Aorta (tissue), 5 donors: ENCODE data around the gene OSGIN1. TPM values are rescaled to one million over a fixed set of nuclear protein-coding genes. Genes with fewer than 3 reads are reported as not detected.

Experiments used
- ATAC-seq: fragments of 200-7000 bp; cut with Tn5 transposase; one replicate; pipeline ENCODE4 v1.9.1; 2022; ENCODE audit warnings: moderate library complexity; ENCODE audit not compliant: low FRiP score
- DNase-seq, 2 donors: peaks; one replicate each; pipeline ENCODE4 v3.0.0-alpha.2; 2020
- H3K27ac ChIP-seq, 2 donors: one replicate each; pipeline ENCODE4 v1.5.1; 2013; ENCODE audit warnings: low read length in 2 of 2, mild to moderate bottlenecking in 2 of 2, moderate library complexity in 2 of 2, control low read depth in 1 of 2, inconsistent platforms in 1 of 2, low read depth in 1 of 2
- H3K27me3 ChIP-seq, 2 donors: one replicate each; pipeline ENCODE4 v1.6.1; 2013; ENCODE audit warnings: control low read depth in 1 of 2, low read length in 1 of 2, mild to moderate bottlenecking in 1 of 2, moderate library complexity in 1 of 2; ENCODE audit not compliant: insufficient read depth in 2 of 2, control insufficient read depth in 1 of 2
- H3K36me3 ChIP-seq, 2 donors: one replicate each; pipeline ENCODE4 v1.6.1; 2013; ENCODE audit warnings: control low read depth in 1 of 2, low read length in 1 of 2, mild to moderate bottlenecking in 1 of 2; ENCODE audit not compliant: insufficient read depth in 2 of 2, control insufficient read depth in 1 of 2
- H3K4me1 ChIP-seq, 2 donors: one replicate each; pipeline ENCODE4 v1.6.1; 2013; ENCODE audit warnings: low read length in 2 of 2, control low read depth in 1 of 2, mild to moderate bottlenecking in 1 of 2, moderate library complexity in 1 of 2; ENCODE audit not compliant: insufficient read depth in 2 of 2, control insufficient read depth in 1 of 2
- H3K4me3 ChIP-seq, 2 donors: one replicate each; pipeline ENCODE4 v1.5.1; 2013; ENCODE audit warnings: low read length in 2 of 2, control low read depth in 1 of 2, mild to moderate bottlenecking in 1 of 2
- H3K9me3 ChIP-seq: one replicate; pipeline ENCODE4 v1.6.1; 2013; ENCODE audit warnings: mild to moderate bottlenecking, low read length; ENCODE audit not compliant: control insufficient read depth
- WGBS, 2 donors: extraction: QIAGEN DNeasy Blood & Tissue Kit; methylation state at CpG; one replicate each; pipeline ENCODE4 v1.1.7; 2013; 5-methylcytosine and 5-hydroxymethylcytosine counted together
- intact Hi-C, 2 donors: fragments of 100-400 bp; cut with DNase I; formaldehyde crosslinking; loops; one replicate each; pipeline versions ENCODE4 v1.14.2 to v1.15.0; 2022
- polyA plus RNA-seq, 2 donors: library from polyadenylated mRNA; stranded (reverse); fragments of 200-250 nt; gene quantifications; one replicate each; pipeline ENCODE4 v1.2.3, GENCODE V29; 2013
- total RNA-seq, 2 donors: library from RNA; stranded (reverse); fragmentation: NEBNext Ultra II Directional; extraction: Animal tissue kit (Norgen Biotek cat#: 25700); gene quantifications; one replicate each; pipeline ENCODE4 v1.2.1, GENCODE V29; 2021
- donor health status: healthy with polysubstance abuse.
- donor health status: Bipolar disorder and iron deficiency.
- donor health status: DM: no; HTN: no; CAD: no.
- donor health status: DM: no; HTN: no; CAD: no.
- donor health status: DM: yes; HTN: yes; CAD: no.

Gene OSGIN1
- total and polyA plus RNA-seq, 4 donors, result 10.0 to 13.7 (median 12.0) TPM

DNA sequence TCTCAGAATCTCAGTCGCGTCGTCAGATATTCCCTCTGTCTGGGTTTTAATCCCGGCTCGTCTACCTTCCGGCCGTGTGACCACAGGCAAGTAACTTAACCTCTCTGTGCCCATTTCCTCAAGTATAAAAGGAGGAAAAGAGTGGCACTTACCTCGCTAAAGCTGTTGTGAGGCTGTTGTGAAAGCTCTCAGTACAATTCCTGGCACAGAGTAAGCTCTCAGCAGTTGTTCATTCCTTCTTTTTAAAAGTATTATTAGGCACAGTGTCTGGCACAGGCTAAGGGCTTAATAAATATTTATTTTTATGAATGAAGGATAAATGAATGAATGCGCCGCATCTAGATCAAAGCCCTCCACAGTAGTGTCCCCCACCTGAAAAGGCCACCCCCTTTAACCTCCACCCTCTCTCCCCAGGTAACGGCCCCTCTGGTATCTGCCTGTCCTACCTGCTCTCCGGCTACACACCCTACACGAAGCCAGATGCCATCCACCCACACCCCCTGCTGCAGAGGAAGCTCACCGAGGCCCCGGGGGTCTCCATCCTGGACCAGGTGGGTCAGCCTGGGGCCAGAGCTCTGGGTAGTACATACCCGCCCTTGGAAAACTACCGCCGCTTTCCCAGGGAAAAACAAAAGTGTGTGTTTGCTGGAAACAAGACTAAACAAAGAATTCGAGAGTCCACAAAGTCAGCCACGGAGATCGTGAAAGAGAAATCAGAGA, 6.0 kb downstream of the OSGIN1 start:
- WGBS, 2 donors, result 83 to 88% methylated on average over 21 of the region's 21 CpGs
- no peak for DNase-seq
- intact Hi-C loops, result loop anchor here in 1 of 2 donors (5.0 kb wide), 1 partner anchor 103 kb away; no protein-coding TSS in a partner anchor
- Histone ChIP-seq H3K27me3 (no peaks in the 10 kb centered on the region), H3K27ac (no peak overlapping the region), H3K4me3 (no peak overlapping the region), H3K36me3 (peaks cover 0 to 5% of the 10 kb centered on the region in 2 donors), H3K4me1 (no peaks in the 10 kb centered on the region), H3K9me3 (no peaks in the 10 kb centered on the region)
- no peak for ATAC-seq

DNA sequence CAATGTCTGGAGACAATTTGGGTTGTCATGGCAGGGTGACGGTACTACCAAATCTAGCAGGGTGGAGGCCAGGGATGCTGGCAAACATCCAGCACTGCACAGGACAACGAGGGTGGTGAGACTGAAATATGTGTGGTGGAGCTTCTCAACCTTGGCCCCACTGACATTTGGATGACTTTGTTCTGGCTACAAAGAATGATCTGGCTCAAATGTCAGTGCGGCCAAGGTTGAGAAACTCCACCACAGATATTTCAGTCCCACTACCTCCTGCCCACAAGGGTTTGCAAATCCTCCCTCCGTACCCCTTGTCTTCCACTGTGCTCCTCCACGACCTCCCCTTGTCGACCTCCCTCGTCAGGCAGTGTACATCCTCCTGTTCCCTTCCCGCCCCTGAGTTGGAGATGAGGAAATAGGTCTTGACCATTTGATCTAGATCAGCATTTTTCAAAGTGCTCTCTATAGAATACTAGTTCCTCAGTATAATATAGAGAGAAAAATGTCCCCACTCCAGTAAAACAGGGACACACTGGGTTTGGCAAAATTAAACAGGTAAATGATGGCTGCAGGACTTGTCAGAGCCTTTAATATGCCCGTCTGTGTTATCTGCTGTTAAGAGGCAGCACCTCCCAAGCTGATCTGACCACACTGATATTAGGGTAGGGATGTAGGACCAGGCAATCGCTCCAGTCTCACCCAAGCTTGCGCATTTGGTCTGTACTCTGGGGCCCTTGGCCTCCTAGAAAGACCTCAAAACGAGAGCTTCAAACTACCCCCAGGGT, 6.8 kb downstream of the OSGIN1 start:
- no peaks in the 10 kb centered on the region for H3K4me1 ChIP-seq
- peaks cover 0 to 5% of the 10 kb centered on the region in 2 donors for H3K36me3 ChIP-seq
- 89 to 90% methylated on average over 12 of the region's 12 CpGs for WGBS, 2 donors
- no peaks in the 10 kb centered on the region for H3K9me3 ChIP-seq
- H3K27ac ChIP-seq, result no peak overlapping the region
- intact Hi-C loops, result loop anchor here in 1 of 2 donors (5.0 to 10.0 kb wide), 2 partner anchors 102 to 225 kb away; partner anchors contain the start of gene TAF1C
- no peak overlapping the region for H3K4me3 ChIP-seq
- DNase-seq, result no peak
- no peaks in the 10 kb centered on the region for H3K27me3 ChIP-seq
- ATAC-seq, result no peak

DNA sequence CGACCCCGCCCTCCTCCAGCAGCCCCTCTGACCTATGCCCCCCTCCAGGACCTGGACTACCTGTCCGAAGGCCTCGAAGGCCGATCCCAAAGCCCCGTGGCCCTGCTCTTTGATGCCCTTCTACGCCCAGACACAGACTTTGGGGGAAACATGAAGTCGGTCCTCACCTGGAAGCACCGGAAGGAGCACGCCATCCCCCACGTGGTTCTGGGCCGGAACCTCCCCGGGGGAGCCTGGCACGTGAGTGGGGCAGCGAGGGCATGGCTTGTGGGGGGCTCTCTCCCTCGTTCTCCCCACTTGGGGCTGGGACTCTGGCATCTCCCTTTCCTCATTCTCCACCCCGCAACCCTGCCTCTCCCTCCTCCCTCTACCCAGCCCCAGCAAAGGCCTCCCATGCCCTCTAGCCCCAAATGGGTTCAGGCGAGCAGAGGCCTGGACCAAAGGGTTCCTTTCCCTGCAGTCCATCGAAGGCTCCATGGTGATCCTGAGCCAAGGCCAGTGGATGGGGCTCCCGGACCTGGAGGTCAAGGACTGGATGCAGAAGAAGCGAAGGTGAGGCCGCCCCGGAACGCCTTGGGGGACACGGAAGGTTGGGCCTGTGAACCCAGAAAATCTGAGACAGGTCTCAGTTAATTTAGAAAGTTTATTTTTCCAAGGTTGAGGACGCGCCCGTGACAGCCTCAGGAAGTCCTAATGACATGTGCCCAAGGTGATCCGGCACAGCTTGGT, 7.6 kb downstream of the OSGIN1 start:
- H3K36me3 ChIP-seq, result peaks cover 0 to 5% of the 10 kb centered on the region in 2 donors
- ATAC-seq, result no peak

DNA sequence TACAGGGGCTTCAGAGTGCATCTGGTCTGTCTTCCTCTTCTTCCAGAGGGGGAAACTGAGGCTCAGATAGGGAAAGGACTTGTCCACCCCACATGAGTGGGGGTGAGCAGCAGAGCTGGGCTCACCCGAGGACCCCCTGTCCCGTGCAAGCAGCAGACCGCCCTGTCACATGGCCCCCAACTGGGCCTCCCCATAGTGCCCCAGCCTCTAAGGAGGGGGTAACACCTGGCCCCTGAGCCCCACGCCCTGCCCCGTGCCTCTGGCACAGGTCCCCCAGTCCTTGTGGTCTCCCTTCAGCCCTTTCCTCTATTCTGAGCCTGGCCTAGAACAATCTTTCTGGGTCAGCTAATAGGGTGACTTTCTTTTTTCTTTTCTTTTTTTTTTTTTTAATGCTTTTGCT, 8.6 kb downstream of the OSGIN1 start:
- Histone ChIP-seq H3K9me3 (no peaks in the 10 kb centered on the region), H3K27ac (no peak overlapping the region), H3K36me3 (peaks cover 2 to 5% of the 10 kb centered on the region in 2 donors), H3K4me1 (no peaks in the 10 kb centered on the region), H3K27me3 (no peaks in the 10 kb centered on the region), H3K4me3 (no peak overlapping the region)
- DNase-seq, result no peak
- no peak for ATAC-seq
- 90 to 93% methylated on average over 5 of the region's 5 CpGs for WGBS, 2 donors
- intact Hi-C loops, result loop anchor here in 1 of 2 donors (10.0 kb wide), 1 partner anchor 223 kb away; the partner anchor contains the start of gene TAF1C

More for the DNA sequence above, 7.6 kb downstream of the OSGIN1 start:
- Histone ChIP-seq H3K9me3 (no peaks in the 10 kb centered on the region), H3K4me3 (no peak overlapping the region), H3K27me3 (no peaks in the 10 kb centered on the region), H3K27ac (no peak overlapping the region), H3K4me1 (no peaks in the 10 kb centered on the region)
- DNase-seq, result no peak
- WGBS, 2 donors, result 91 to 93% methylated on average over 29 of the region's 29 CpGs
- intact Hi-C loops, result loop anchor here in 1 of 2 donors (10.0 kb wide), 1 partner anchor 224 kb away; the partner anchor contains the start of gene TAF1C

DNA sequence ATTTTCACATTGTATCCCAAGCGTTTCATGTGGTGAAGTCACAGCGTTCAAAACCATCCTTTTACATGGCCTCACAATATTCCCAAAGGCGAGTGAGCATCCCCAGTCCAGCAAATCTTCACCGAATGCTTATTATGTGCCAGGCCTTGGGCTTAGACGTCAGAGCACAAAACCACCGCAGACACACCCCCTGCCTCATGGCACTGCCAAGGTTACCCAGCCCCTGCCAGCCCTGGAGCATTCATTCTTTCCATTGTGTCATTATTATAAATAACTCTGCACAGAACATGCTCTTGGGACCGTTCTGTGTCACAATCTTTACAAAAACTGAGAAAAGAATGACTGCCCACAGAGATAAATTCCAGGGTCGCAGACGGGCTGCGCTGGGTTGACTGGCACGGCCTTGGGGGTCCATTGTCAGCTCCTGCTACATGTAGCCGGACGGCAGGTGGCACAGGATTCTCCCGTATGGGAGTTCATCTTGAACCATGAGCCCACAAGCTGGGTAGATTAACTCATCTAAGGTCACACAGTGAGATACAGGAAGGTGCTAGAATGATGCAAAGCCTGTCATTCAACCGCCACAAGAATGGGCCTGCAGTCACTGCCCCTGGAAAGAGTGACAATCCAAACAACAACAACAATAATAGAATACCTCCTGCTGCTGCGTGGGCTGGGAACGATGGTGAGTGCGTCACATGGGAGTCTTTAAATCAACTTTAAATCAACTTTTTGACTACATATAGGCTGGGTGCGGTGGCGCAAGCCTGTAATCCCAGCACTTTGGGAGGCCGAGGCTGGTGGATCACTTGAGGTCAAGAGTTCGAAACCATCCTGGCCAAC, 10.5 kb downstream of the OSGIN1 start:
- peaks cover 2 to 5% of the 10 kb centered on the region in 2 donors for H3K36me3 ChIP-seq
- H3K9me3 ChIP-seq, result no peaks in the 10 kb centered on the region
- WGBS, 2 donors, result 55 to 61% methylated on average over 22 of the region's 22 CpGs
- intact Hi-C loops, result loop anchor here in 1 of 2 donors (10.0 kb wide), 1 partner anchor 221 kb away; the partner anchor contains the start of gene TAF1C
- no peak overlapping the region for H3K4me3 ChIP-seq
- DNase-seq (peak; percentile 52 to 74), ATAC-seq (peak; percentile 5)
- H3K4me1 ChIP-seq, result no peaks in the 10 kb centered on the region
- no peaks in the 10 kb centered on the region for H3K27me3 ChIP-seq
- peak overlapping the region in 1 of 2 donors; percentile 69 for H3K27ac ChIP-seq

DNA sequence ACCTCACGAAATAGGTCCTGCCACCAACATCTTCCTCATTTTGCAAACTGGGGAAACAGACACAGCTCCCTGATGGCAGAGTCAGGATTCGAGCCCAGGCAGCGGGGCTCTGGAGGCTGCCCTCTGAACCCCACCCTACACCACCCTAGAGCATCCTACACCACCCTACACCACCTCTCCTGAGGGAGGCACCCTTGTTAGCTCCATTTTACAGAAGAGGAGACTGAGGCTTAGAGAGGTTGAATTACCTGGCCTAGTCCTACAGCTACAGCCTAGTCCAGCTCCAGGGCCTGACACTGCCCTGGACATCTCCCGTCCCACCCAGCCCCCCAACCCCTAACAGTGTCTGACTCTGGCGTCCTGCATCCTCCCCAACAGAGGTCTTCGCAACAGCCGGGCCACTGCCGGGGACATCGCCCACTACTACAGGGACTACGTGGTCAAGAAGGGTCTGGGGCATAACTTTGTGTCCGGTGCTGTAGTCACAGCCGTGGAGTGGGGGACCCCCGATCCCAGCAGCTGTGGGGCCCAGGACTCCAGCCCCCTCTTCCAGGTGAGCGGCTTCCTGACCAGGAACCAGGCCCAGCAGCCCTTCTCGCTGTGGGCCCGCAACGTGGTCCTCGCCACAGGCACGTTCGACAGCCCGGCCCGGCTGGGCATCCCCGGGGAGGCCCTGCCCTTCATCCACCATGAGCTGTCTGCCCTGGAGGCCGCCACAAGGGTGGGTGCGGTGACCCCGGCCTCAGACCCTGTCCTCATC, 11.8 kb downstream of the OSGIN1 start:
- H3K4me1 ChIP-seq, result no peaks in the 10 kb centered on the region
- no peak overlapping the region for H3K4me3 ChIP-seq
- intact Hi-C loops, result loop anchor here (5.0 to 10.0 kb wide), 2 partner anchors 217 to 220 kb away; partner anchors contain the start of gene TAF1C (in 1 of the 2)
- ATAC-seq, result no peak
- no peak overlapping the region for H3K27ac ChIP-seq
- peaks cover 2 to 5% of the 10 kb centered on the region in 2 donors for H3K36me3 ChIP-seq
- WGBS, 2 donors, result 96% methylated on average over 26 of the region's 26 CpGs
- H3K27me3 ChIP-seq, result no peaks in the 10 kb centered on the region
- DNase-seq, result peak; percentile 8 to 62
- no peaks in the 10 kb centered on the region for H3K9me3 ChIP-seq

DNA sequence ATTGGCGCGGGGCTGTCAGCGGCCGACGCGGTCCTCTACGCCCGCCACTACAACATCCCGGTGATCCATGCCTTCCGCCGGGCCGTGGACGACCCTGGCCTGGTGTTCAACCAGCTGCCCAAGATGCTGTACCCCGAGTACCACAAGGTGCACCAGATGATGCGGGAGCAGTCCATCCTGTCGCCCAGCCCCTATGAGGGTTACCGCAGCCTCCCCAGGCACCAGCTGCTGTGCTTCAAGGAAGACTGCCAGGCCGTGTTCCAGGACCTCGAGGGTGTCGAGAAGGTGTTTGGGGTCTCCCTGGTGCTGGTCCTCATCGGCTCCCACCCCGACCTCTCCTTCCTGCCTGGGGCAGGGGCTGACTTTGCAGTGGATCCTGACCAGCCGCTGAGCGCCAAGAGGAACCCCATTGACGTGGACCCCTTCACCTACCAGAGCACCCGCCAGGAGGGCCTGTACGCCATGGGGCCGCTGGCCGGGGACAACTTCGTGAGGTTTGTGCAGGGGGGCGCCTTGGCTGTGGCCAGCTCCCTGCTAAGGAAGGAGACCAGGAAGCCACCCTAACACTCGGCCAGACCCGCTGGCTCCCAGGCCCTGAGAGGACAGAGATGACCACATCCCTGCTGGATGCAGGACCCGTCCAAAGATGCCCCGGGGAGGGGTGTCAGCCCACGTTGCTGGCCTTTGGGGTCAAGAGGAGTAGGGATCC, 12.6 kb downstream of the OSGIN1 start:
- H3K4me3 ChIP-seq, result no peak overlapping the region
- no peak overlapping the region for H3K27ac ChIP-seq
- 93 to 96% methylated on average over 36 of the region's 36 CpGs for WGBS, 2 donors
- H3K36me3 ChIP-seq, result peaks cover 0 to 2% of the 10 kb centered on the region in 2 donors
- intact Hi-C loops, result loop anchor here (5.0 to 10.0 kb wide), 2 partner anchors 217 to 219 kb away; partner anchors contain the start of gene TAF1C (in 1 of the 2)
- H3K27me3 ChIP-seq, result no peaks in the 10 kb centered on the region
- no peaks in the 10 kb centered on the region for H3K4me1 ChIP-seq
- H3K9me3 ChIP-seq, result no peaks in the 10 kb centered on the region
- ATAC-seq, result peak; percentile 13
- DNase-seq, result peak; percentile 39 to 72
